ENCODE data around the gene FARSA. TPM values are rescaled to one million over a fixed set of nuclear protein-coding genes. Genes with fewer than 3 reads are reported as not detected.

The FARSA gene
- total and polyA plus RNA-seq, 2 of the 13 experiments (the other 11 are each of a cell fraction or from before 2014, with no cell fraction given) = 25.9 to 72.0 TPM

GRCh38 chr19:12965017-12965811 is 31.7 kb upstream of the FARSA start (continued):
- no peak for TF ChIP-seq ARID3A (IDR thresholded peaks at IDR 0.05; ENCODE audit: low read depth, low read length)
- TF ChIP-seq ZNF362 (CRISPR knock-in tag; IDR thresholded peaks at IDR 0.05; ENCODE audit: borderline replicate concordance) = peak; percentile 48; the same call in 1 of the 2 replicates
- TF ChIP-seq, protein P1, sequence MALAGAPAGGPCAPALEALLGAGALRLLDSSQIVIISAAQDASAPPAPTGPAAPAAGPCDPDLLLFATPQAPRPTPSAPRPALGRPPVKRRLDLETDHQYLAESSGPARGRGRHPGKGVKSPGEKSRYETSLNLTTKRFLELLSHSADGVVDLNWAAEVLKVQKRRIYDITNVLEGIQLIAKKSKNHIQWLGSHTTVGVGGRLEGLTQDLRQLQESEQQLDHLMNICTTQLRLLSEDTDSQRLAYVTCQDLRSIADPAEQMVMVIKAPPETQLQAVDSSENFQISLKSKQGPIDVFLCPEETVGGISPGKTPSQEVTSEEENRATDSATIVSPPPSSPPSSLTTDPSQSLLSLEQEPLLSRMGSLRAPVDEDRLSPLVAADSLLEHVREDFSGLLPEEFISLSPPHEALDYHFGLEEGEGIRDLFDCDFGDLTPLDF (CRISPR knock-in tag; IDR thresholded peaks at IDR 0.05) = peak; percentile 69; the same call in 1 of the 2 replicates
- no peak for TF ChIP-seq ZSCAN12 (CRISPR knock-in tag; IDR thresholded peaks at IDR 0.05)
- no peak for TF ChIP-seq BRCA1 (CRISPR knock-in tag; IDR thresholded peaks at IDR 0.05)
- 0 out of 2 replicates have a peak, but pooled peaks have one; percentile 32 for TF ChIP-seq ZNF83 (CRISPR knock-in tag; IDR thresholded peaks at IDR 0.05; ENCODE audit: borderline replicate concordance)
- peak; percentile 26; the same call in 1 of the 2 replicates for TF ChIP-seq ZBTB33 (CRISPR knock-in tag; IDR thresholded peaks at IDR 0.05)
- TF ChIP-seq, protein P2, sequence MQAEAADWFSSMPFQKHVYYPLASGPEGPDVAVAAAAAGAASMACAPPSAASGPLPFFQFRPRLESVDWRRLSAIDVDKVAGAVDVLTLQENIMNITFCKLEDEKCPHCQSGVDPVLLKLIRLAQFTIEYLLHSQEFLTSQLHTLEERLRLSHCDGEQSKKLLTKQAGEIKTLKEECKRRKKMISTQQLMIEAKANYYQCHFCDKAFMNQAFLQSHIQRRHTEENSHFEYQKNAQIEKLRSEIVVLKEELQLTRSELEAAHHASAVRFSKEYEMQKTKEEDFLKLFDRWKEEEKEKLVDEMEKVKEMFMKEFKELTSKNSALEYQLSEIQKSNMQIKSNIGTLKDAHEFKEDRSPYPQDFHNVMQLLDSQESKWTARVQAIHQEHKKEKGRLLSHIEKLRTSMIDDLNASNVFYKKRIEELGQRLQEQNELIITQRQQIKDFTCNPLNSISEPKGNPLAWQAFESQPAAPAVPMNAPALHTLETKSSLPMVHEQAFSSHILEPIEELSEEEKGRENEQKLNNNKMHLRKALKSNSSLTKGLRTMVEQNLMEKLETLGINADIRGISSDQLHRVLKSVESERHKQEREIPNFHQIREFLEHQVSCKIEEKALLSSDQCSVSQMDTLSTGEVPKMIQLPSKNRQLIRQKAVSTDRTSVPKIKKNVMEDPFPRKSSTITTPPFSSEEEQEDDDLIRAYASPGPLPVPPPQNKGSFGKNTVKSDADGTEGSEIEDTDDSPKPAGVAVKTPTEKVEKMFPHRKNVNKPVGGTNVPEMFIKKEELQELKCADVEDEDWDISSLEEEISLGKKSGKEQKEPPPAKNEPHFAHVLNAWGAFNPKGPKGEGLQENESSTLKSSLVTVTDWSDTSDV (CRISPR knock-in tag; IDR thresholded peaks at IDR 0.05) = no peak
- TF ChIP-seq ZNF264 (CRISPR knock-in tag; IDR thresholded peaks at IDR 0.05) = no peak
- no peak for TF ChIP-seq SUZ12 (IDR thresholded peaks at IDR 0.05; ENCODE audit: low read depth, low read length)
- 0 out of 2 replicates have a peak, but pooled peaks have one; percentile 37 for TF ChIP-seq PHF20 (CRISPR knock-in tag; IDR thresholded peaks at IDR 0.05)
- TF ChIP-seq BCL6 (CRISPR knock-in tag; IDR thresholded peaks at IDR 0.05) = no peak
- TF ChIP-seq ZNF274 (CRISPR knock-in tag; IDR thresholded peaks at IDR 0.05) = 0 out of 2 replicates have a peak, but pooled peaks have one; percentile 33
- TF ChIP-seq ZNF747 (CRISPR knock-in tag; IDR thresholded peaks at IDR 0.05; ENCODE audit: borderline replicate concordance) = 0 out of 2 replicates have a peak, but pooled peaks have one; percentile 59
- 0 out of 2 replicates have a peak, but pooled peaks have one; percentile 34 for TF ChIP-seq ZNF878 (CRISPR knock-in tag; IDR thresholded peaks at IDR 0.05)
- TF ChIP-seq, protein P3, sequence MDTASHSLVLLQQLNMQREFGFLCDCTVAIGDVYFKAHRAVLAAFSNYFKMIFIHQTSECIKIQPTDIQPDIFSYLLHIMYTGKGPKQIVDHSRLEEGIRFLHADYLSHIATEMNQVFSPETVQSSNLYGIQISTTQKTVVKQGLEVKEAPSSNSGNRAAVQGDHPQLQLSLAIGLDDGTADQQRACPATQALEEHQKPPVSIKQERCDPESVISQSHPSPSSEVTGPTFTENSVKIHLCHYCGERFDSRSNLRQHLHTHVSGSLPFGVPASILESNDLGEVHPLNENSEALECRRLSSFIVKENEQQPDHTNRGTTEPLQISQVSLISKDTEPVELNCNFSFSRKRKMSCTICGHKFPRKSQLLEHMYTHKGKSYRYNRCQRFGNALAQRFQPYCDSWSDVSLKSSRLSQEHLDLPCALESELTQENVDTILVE (CRISPR knock-in tag; IDR thresholded peaks at IDR 0.05) = peak; percentile 11; the same call in 1 of the 2 replicates
- TF ChIP-seq ZSCAN31 (CRISPR knock-in tag; IDR thresholded peaks at IDR 0.05; ENCODE audit: low read depth) = no peak
- no peak for TF ChIP-seq NCOR1 (IDR thresholded peaks at IDR 0.05; ENCODE audit: borderline replicate concordance, low read length)

All from HepG2 (cell line).